Caco-2 (cell line): ENCODE results near the gene MARCHF10. TPM values are rescaled to one million over a fixed set of nuclear protein-coding genes. Genes with fewer than 3 reads are reported as not detected.

Source experiments
- BruUV-seq: library from RNA; stranded (reverse); fragments of 400-500 nt; replicated peaks from 2 replicates; lab custom pipeline; 2021; lab: Mats Ljungman, UMichigan
- CTCF ChIA-PET: fragments of 300-600 bp; sonication (Branson Sonifier 250); formaldehyde crosslinking; loops from one replicate; lab custom pipeline; 2022; ENCODE audit warnings: antibody characterized with exemption; lab: Charles Lee
- POLR2A ChIA-PET: fragments of 300-600 bp; sonication (Branson Sonifier 250); formaldehyde crosslinking; loops from one replicate; lab custom pipeline; 2022; ENCODE audit warnings: antibody characterized with exemption; lab: Charles Lee
- DNase-seq, 2 experiments: peaks; one replicate each; pipeline versions ENCODE4 v3.0.0 to v3.0.0-alpha.2; 2020 to 2022
- H3K27me3 ChIP-seq: replicated peaks from 2 replicates; pipeline ENCODE4 v1.6.0; 2011; ENCODE audit warnings: low read length; ENCODE audit not compliant: control insufficient read depth, insufficient read depth
- H3K36me3 ChIP-seq: 2 replicates; pipeline ENCODE4 v1.5.1; 2011; ENCODE audit warnings: low read length; ENCODE audit not compliant: control insufficient read depth, insufficient read depth
- H3K4me1 ChIP-seq: fragments of 250-450 bp; sonication (Bioruptor Pico); 2 replicates; pipeline ENCODE4 v1.5.1; 2020; ENCODE audit warnings: mild to moderate bottlenecking
- H3K4me3 ChIP-seq: 2 replicates; pipeline ENCODE4 v1.5.1; 2011; ENCODE audit warnings: low read depth, mild to moderate bottlenecking, control low read depth, low read length
- H3K9me3 ChIP-seq: fragments of 250-450 bp; sonication (Bioruptor Pico); 2 replicates; pipeline ENCODE4 v1.5.1; 2020; ENCODE audit warnings: mild to moderate bottlenecking, moderate library complexity
- H3K27ac Mint-ChIP-seq: one replicate; pipeline ENCODE4 v1.8.0; 2022; ENCODE audit warnings: mixed read lengths; ENCODE audit not compliant: unreplicated experiment
- H3K27me3 Mint-ChIP-seq: one replicate; pipeline ENCODE4 v1.8.0; 2022; ENCODE audit warnings: mixed read lengths; ENCODE audit not compliant: insufficient read depth, unreplicated experiment
- H3K36me3 Mint-ChIP-seq: one replicate; pipeline ENCODE4 v1.8.0; 2022; ENCODE audit warnings: mild to moderate bottlenecking, mixed read lengths; ENCODE audit not compliant: insufficient read depth, unreplicated experiment
- H3K4me1 Mint-ChIP-seq: one replicate; pipeline ENCODE4 v1.8.0; 2022; ENCODE audit warnings: low read depth, mixed read lengths; ENCODE audit not compliant: unreplicated experiment
- H3K4me3 Mint-ChIP-seq: one replicate; pipeline ENCODE4 v1.8.0; 2022; ENCODE audit warnings: mild to moderate bottlenecking, moderate library complexity, mixed read lengths; ENCODE audit not compliant: unreplicated experiment
- H3K9me3 Mint-ChIP-seq: one replicate; pipeline ENCODE4 v1.8.0; 2022; ENCODE audit warnings: mixed read lengths; ENCODE audit not compliant: unreplicated experiment
- CTCF ChIP-seq, 2 experiments: fragments of 200-600 bp in 1 of 2; IDR thresholded peaks; 1 replicate in 1 of 2; 2 replicates in 1 of 2; pipeline versions ENCODE4 v1.5.1 to v1.8.0; 2011 to 2022; ENCODE audit warnings: antibody characterized with exemption in 1 of 2, control low read depth in 1 of 2, inconsistent platforms in 1 of 2, low read depth in 1 of 2, low read length in 1 of 2, mild to moderate bottlenecking in 1 of 2, moderate library complexity in 1 of 2; ENCODE audit not compliant: insufficient read depth in 1 of 2, severe bottlenecking in 1 of 2, unreplicated experiment in 1 of 2
- intact Hi-C: fragments of 100-400 bp; cut with micrococcal nuclease; formaldehyde crosslinking; loops from one replicate; pipeline ENCODE4 v1.10.0; 2022; ENCODE audit not compliant: unreplicated experiment
- total RNA-seq: library from RNA; stranded (reverse); gene quantifications from 2 replicates; pipeline ENCODE4 v1.2.3, GENCODE V29; 2022

MARCHF10 gene
- total RNA-seq, 1 experiment from 2014 or later = not detected

- Mint-ChIP-seq H3K4me3 (no peak overlapping the region), H3K27ac (no peak overlapping the region), H3K27me3 (peaks cover 23% of the 10 kb centered on the region), H3K4me1 (no peaks in the 10 kb centered on the region), H3K36me3 (no peaks in the 10 kb centered on the region), H3K9me3 (no peaks in the 10 kb centered on the region)
- Histone ChIP-seq H3K9me3 (no peaks in the 10 kb centered on the region), H3K4me3 (no peak overlapping the region), H3K4me1 (no peaks in the 10 kb centered on the region), H3K27me3 (no peaks in the 10 kb centered on the region), H3K36me3 (no peaks in the 10 kb centered on the region)
- no TSS peak for BruUV-seq
- no peak for TF ChIP-seq CTCF (IDR thresholded peaks at IDR 0.05; ENCODE audit: insufficient read depth in 1 of 2, low read depth in 1 of 2, low read length in 1 of 2, severe bottlenecking in 1 of 2, unreplicated experiment in 1 of 2)
- CTCF ChIA-PET = no interaction called here
- POLR2A ChIA-PET = no interaction called here
- no peak for DNase-seq
- intact Hi-C loops = no loop called here
Observed at GRCh38 chr17:62751060-62751691, 56.9 kb downstream of the MARCHF10 start.

DNA sequence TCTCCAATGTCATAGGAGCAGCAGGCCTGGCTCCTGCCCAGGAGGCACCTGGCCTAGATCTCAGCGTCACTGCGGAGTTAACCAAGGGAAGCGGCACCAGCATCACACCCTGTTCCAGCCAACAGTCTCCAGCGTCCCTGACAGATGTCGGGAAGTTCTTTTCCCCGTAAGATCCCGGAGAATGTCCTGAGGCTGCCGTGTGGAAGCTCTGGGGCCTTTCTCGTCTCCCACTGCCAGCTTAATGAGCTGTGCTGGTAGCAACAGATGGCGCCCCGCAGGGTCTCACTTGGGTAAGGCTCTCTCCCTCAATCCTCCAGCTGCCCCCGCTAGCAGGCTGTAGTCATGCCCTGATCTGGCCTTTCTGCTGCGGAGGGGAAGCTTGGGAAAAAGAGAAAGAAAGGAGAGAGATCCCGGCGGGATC lies 57.5 kb downstream of the MARCHF10 start:
- no TSS peak for BruUV-seq
- H3K9me3 ChIP-seq = no peaks in the 10 kb centered on the region
- no peak overlapping the region for H3K4me3 Mint-ChIP-seq
- no peaks in the 10 kb centered on the region for H3K27me3 ChIP-seq
- CTCF ChIA-PET = no interaction called here
- no peaks in the 10 kb centered on the region for H3K36me3 ChIP-seq
- intact Hi-C loops = no loop called here
- TF ChIP-seq CTCF (IDR thresholded peaks at IDR 0.05; ENCODE audit: insufficient read depth in 1 of 2, low read depth in 1 of 2, low read length in 1 of 2, severe bottlenecking in 1 of 2, unreplicated experiment in 1 of 2) = no peak
- H3K27me3 Mint-ChIP-seq = peaks cover 25% of the 10 kb centered on the region
- H3K27ac Mint-ChIP-seq = no peak overlapping the region
- no peaks in the 10 kb centered on the region for H3K36me3 Mint-ChIP-seq
- DNase-seq = no peak
- H3K4me3 ChIP-seq = no peak overlapping the region
- POLR2A ChIA-PET = no interaction called here
- H3K4me1 ChIP-seq = no peaks in the 10 kb centered on the region
- no peaks in the 10 kb centered on the region for H3K4me1 Mint-ChIP-seq
- H3K9me3 Mint-ChIP-seq = no peaks in the 10 kb centered on the region

DNA sequence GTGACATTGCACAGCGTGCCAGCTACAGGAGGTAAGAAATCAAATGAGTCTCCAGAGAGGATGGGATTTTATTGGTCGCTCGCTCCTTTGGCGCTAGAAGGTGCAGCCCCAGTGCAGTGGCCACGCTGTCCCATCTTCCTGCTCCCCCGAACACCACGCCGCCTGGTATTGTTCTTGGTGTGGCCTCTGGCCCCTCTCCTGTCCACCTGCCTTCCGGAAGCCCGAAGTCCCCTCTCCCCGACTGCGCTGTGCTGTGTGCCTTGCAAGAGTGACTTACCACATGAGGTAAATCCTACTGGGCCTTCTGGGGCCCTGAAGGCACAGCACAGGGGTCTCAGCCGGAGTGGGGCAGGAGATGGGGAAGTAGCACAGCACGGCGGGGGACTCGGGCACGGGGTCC lies 58.2 kb downstream of the MARCHF10 start:
- Mint-ChIP-seq H3K27ac (no peak overlapping the region), H3K4me1 (no peaks in the 10 kb centered on the region), H3K9me3 (no peaks in the 10 kb centered on the region), H3K27me3 (peaks cover 25% of the 10 kb centered on the region), H3K36me3 (no peaks in the 10 kb centered on the region), H3K4me3 (no peak overlapping the region)
- TF ChIP-seq CTCF (IDR thresholded peaks at IDR 0.05; ENCODE audit: insufficient read depth in 1 of 2, low read depth in 1 of 2, low read length in 1 of 2, severe bottlenecking in 1 of 2, unreplicated experiment in 1 of 2) = no peak
- CTCF ChIA-PET = no interaction called here
- Histone ChIP-seq H3K4me3 (no peak overlapping the region), H3K27me3 (no peaks in the 10 kb centered on the region), H3K9me3 (no peaks in the 10 kb centered on the region), H3K4me1 (no peaks in the 10 kb centered on the region), H3K36me3 (no peaks in the 10 kb centered on the region)
- no peak for DNase-seq
- POLR2A ChIA-PET = no interaction called here
- intact Hi-C loops = no loop called here
- BruUV-seq = no TSS peak
